ENCODE results near the gene STBD1. TPM values are rescaled to one million over a fixed set of nuclear protein-coding genes. Genes with fewer than 3 reads are reported as not detected.
A peak's percentile ranks its signal among the peaks of the same experiment; 100 is the strongest.

STBD1 gene
- total RNA-seq, 4 donors from 2014 or later, result 18.1 to 25.4 (median 22.2) TPM

DNA sequence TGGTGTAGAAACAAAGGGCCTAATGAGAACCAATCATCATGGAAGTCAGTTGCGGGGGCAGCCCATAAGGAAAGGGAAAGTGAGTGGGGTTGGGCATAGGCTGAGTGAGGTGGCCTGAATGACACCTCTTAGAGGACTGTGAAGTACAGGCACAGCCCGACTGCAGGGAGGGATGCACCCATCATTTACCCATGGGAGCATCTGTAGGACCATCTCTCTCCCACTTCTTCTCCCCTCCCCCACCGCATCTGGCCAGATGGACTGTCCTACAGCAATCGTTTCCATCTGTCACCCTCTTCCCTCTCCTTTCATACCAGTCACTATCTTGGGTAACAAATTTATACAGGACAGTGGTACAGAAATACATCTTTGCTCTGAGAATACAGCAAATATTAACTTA is 4.2 kb downstream of the STBD1 start:
- Histone ChIP-seq H3K4me3 (no peak overlapping the region), H3K4me1 (peaks cover 0 to 48% (median 0%) of the 10 kb centered on the region in 3 donors), H3K36me3 (peaks cover 0 to 17% of the 10 kb centered on the region in 2 donors), H3K27ac (no peak overlapping the region), H3K27me3 (no peaks in the 10 kb centered on the region), H3K9me3 (no peaks in the 10 kb centered on the region)
- 62 to 75% methylated on average over 4 of the region's 4 CpGs for WGBS, 2 donors (ENCODE audit: low coverage in 1 of 2)
- ATAC-seq, result no peak
- no peak for TF ChIP-seq POLR2A (IDR thresholded peaks at IDR 0.05)

DNA sequence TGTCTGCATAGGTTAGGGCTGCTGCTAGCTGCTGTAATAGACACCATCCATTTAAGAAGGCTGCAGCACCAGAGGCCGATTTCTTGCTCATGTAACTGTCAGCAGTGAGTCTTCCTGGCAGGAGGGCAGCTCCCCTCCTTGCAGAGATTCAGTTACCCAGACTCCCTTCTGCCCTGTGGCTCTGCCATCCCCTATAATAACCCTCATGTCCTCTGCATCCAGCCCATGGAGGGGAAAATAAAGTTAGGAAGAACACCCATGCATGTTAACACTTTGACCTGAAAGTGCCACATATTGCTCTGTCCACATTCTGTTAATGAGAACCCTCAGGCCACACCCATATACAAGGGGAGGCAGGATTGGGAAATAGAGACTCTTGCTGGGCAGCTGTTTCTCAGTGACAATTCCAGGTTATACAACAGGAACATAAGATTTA is 5.4 kb downstream of the STBD1 start:
- no peak for ATAC-seq
- Histone ChIP-seq H3K4me3 (no peak overlapping the region), H3K36me3 (peaks cover 0 to 17% of the 10 kb centered on the region in 2 donors), H3K27ac (peak overlapping the region in 1 of 4 donors; percentile 9), H3K9me3 (peaks cover 0 to 7% (median 0%) of the 10 kb centered on the region in 3 donors), H3K27me3 (no peaks in the 10 kb centered on the region), H3K4me1 (peaks cover 0 to 46% (median 0%) of the 10 kb centered on the region in 3 donors)
- WGBS, 2 donors (ENCODE audit: low coverage in 1 of 2), result 33 to 57% methylated on average over 1 of the region's 1 CpG
- TF ChIP-seq POLR2A (IDR thresholded peaks at IDR 0.05) (no peak), POLR2AphosphoS5 (IDR thresholded peaks at IDR 0.05) (no peak), EP300 (IDR thresholded peaks at IDR 0.05) (no peak)
- TF ChIP-seq, protein P1, sequence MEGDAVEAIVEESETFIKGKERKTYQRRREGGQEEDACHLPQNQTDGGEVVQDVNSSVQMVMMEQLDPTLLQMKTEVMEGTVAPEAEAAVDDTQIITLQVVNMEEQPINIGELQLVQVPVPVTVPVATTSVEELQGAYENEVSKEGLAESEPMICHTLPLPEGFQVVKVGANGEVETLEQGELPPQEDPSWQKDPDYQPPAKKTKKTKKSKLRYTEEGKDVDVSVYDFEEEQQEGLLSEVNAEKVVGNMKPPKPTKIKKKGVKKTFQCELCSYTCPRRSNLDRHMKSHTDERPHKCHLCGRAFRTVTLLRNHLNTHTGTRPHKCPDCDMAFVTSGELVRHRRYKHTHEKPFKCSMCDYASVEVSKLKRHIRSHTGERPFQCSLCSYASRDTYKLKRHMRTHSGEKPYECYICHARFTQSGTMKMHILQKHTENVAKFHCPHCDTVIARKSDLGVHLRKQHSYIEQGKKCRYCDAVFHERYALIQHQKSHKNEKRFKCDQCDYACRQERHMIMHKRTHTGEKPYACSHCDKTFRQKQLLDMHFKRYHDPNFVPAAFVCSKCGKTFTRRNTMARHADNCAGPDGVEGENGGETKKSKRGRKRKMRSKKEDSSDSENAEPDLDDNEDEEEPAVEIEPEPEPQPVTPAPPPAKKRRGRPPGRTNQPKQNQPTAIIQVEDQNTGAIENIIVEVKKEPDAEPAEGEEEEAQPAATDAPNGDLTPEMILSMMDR (IDR thresholded peaks at IDR 0.05), result no peak

DNA sequence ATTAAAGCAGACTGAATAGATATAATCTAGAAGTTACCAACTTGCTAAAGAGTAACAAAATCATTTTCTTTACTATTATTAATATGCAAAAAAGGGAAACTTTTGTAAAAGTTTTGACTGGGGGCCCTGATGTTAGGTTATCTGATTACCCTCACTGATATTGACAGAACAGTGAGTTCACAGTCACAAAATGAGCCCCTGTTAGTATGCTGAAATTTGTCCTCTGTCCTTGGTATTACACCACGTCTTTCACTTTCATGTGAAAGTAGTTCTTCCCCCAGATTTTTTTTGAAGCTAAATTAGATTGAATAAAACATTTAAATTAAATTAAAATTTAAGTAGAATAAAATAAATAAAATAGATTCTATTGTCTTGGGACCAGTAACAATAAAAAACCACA is 5.9 kb downstream of the STBD1 start:
- H3K4me3 ChIP-seq, result no peak overlapping the region
- ATAC-seq, result no peak
- WGBS, 2 donors (ENCODE audit: low coverage in 1 of 2), result 70 to 91% methylated on average over 1 of the region's 1 CpG
- no peaks in the 10 kb centered on the region for H3K27me3 ChIP-seq
- H3K9me3 ChIP-seq, result peaks cover 0 to 9% (median 0%) of the 10 kb centered on the region in 3 donors
- peaks cover 0 to 41% (median 0%) of the 10 kb centered on the region in 3 donors for H3K4me1 ChIP-seq
- H3K27ac ChIP-seq, result peak overlapping the region in 1 of 4 donors; percentile 9
- peaks cover 0 to 17% of the 10 kb centered on the region in 2 donors for H3K36me3 ChIP-seq
- TF ChIP-seq EP300 (IDR thresholded peaks at IDR 0.05) (no peak), POLR2AphosphoS5 (IDR thresholded peaks at IDR 0.05) (no peak), POLR2A (IDR thresholded peaks at IDR 0.05) (no peak)
- TF ChIP-seq, protein P1 (IDR thresholded peaks at IDR 0.05), result no peak

DNA sequence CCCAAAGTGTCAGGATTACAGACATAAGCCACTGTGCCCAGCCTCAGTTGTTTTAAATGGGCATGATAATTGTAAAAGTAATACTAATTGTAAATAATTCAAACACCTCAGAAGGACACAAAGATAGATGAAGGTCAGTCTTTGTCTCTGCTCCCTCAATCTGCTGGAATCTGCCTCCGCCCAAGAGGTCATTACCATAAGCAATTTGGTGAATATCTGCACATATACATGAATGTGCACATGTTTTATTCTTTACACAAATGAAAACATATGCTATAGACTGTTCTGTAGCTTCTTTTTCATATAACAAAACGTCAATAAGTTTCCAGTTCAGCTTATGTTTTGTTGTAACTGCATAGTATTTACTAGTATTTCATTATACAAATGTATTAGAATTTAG is 7.0 kb downstream of the STBD1 start:
- Histone ChIP-seq H3K9me3 (peaks cover 0 to 9% (median 0%) of the 10 kb centered on the region in 3 donors), H3K27me3 (no peaks in the 10 kb centered on the region), H3K4me1 (peaks cover 0 to 30% (median 0%) of the 10 kb centered on the region in 3 donors), H3K4me3 (no peak overlapping the region), H3K27ac (no peak overlapping the region), H3K36me3 (peaks cover 0 to 17% of the 10 kb centered on the region in 2 donors)
- ATAC-seq, result no peak
- WGBS, 2 donors (ENCODE audit: low coverage in 1 of 2), result 80 to 83% methylated on average over 2 of the region's 2 CpGs
- no peak for TF ChIP-seq POLR2AphosphoS5 (IDR thresholded peaks at IDR 0.05)
- TF ChIP-seq EP300 (IDR thresholded peaks at IDR 0.05), result no peak
- no peak for TF ChIP-seq POLR2A (IDR thresholded peaks at IDR 0.05)

DNA sequence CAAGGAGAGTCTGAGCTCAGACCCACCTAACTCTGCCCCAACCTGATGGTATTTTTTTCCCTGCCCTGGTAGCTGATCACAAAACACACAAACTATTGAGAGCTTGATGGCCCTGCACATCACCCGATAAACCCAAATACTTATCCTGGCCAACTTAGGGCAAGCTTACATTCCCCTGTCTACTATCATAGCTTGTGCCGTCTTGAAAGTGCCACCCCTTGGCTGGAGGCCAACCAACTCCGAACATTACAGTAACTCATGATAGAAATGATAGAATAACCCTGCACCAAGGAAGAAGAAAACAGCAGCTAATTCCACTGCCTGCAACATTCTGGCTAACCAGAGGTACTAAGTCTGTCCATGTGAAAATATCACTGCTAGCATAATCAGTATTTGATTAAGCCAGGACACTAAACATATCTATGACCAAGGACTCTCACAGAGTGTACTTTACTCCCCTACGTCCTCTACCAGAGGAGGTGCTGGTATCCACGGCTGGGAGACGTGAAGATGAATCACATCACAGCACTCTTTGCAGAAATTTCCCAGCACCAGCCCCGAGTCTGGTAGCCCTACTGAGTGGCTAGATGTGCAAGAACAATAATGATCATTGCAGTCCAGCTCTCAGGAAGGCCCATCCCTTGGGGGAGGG is 8.9 kb downstream of the STBD1 start:
- no peak for ATAC-seq
- 60 to 85% methylated on average over 1 to 4 of the region's 7 CpGs for WGBS, 2 donors (ENCODE audit: low coverage in 1 of 2)
- no peak for TF ChIP-seq EP300 (IDR thresholded peaks at IDR 0.05)
- no peak for TF ChIP-seq POLR2A (IDR thresholded peaks at IDR 0.05)
- TF ChIP-seq, protein P1 (IDR thresholded peaks at IDR 0.05), result no peak
- no peak for TF ChIP-seq POLR2AphosphoS5 (IDR thresholded peaks at IDR 0.05)

DNA sequence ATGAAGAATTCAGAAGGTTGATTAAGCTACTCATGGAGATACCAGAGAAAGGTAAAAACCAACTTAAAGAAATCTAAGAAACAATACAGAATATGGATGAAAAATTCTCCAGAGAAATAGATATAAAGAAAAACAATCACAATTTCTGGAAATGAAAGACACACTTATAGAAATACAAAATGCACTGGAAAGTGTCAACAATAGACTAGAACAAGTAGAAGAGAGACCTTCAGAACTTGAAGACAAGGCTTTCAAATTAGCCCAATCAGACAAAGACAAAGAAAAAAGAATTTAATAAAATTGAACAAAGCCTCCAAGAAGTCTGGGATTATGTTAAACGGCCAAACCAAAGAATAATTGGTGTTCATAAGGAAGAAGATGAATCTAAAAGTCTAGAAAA is 9.6 kb downstream of the STBD1 start:
- no peak for TF ChIP-seq POLR2AphosphoS5 (IDR thresholded peaks at IDR 0.05)
- TF ChIP-seq, protein P1 (IDR thresholded peaks at IDR 0.05), result no peak
- no peak for TF ChIP-seq POLR2A (IDR thresholded peaks at IDR 0.05)
- no peak for TF ChIP-seq EP300 (IDR thresholded peaks at IDR 0.05)
- Histone ChIP-seq H3K27me3 (no peaks in the 10 kb centered on the region), H3K4me3 (no peak overlapping the region), H3K27ac (no peak overlapping the region), H3K36me3 (no peaks in the 10 kb centered on the region), H3K4me1 (peaks cover 0 to 6% (median 0%) of the 10 kb centered on the region in 3 donors), H3K9me3 (peaks cover 0 to 19% (median 0%) of the 10 kb centered on the region in 3 donors)
- ATAC-seq, result no peak
- WGBS, 2 donors (ENCODE audit: low coverage in 1 of 2), result 92% methylated on average over 1 of the region's 1 CpG; no CpG with 5 or more reads in 1 of the 2 donors

More for the DNA sequence above, 8.9 kb downstream of the STBD1 start:
- Histone ChIP-seq H3K27me3 (no peaks in the 10 kb centered on the region), H3K27ac (no peak overlapping the region), H3K4me3 (no peak overlapping the region), H3K36me3 (peaks cover 0 to 5% of the 10 kb centered on the region in 2 donors), H3K9me3 (peaks cover 0 to 17% (median 0%) of the 10 kb centered on the region in 3 donors), H3K4me1 (peaks cover 0 to 12% (median 0%) of the 10 kb centered on the region in 3 donors)

Data from gastroesophageal sphincter (tissue), 4 donors.